CD14-positive monocyte (primary cell): ENCODE measurements around the gene TSC22D1. TPM values are rescaled to one million over a fixed set of nuclear protein-coding genes. Genes with fewer than 3 reads are reported as not detected.

Experiments
- DNase-seq, 3 donors: peaks; one replicate each; pipeline ENCODE4 v3.0.0-alpha.2; 2011 to 2022
- H2AFZ ChIP-seq: 2 replicates; pipeline ENCODE4 v1.6.0; 2012; ENCODE audit warnings: mild to moderate bottlenecking, low read depth, low read length, inconsistent platforms; ENCODE audit not compliant: insufficient read depth, poor library complexity, severe bottlenecking
- H3K27ac ChIP-seq, 2 donors: 1 replicate in 1 of 2; 2 replicates in 1 of 2; pipeline ENCODE4 v1.5.1; 2012 to 2013; ENCODE audit warnings: low read length in 2 of 2, control low read depth in 1 of 2, inconsistent platforms in 1 of 2, low read depth in 1 of 2, mild to moderate bottlenecking in 1 of 2
- H3K27me3 ChIP-seq, 2 donors: one replicate each; pipeline versions ENCODE4 v1.6.0 to v1.6.1; 2011 to 2013; ENCODE audit warnings: low read length in 2 of 2; ENCODE audit not compliant: control insufficient read depth in 2 of 2, insufficient read depth in 2 of 2
- H3K36me3 ChIP-seq, 2 donors: replicated peaks in 1 of 2; 1 replicate in 1 of 2; 2 replicates in 1 of 2; pipeline versions ENCODE4 v1.5.1 to v1.6.1; 2012 to 2013; ENCODE audit warnings: low read length in 2 of 2, control low read depth in 1 of 2, inconsistent platforms in 1 of 2, mild to moderate bottlenecking in 1 of 2; ENCODE audit not compliant: insufficient read depth in 2 of 2, control insufficient read depth in 1 of 2
- H3K4me1 ChIP-seq, 2 donors: 1 replicate in 1 of 2; 2 replicates in 1 of 2; pipeline versions ENCODE4 v1.5.1 to v1.6.1; 2012 to 2013; ENCODE audit warnings: low read length in 2 of 2, control low read depth in 1 of 2, inconsistent platforms in 1 of 2, mild to moderate bottlenecking in 1 of 2, moderate library complexity in 1 of 2; ENCODE audit not compliant: insufficient read depth in 2 of 2, control insufficient read depth in 1 of 2
- H3K4me2 ChIP-seq: replicated peaks from 2 replicates; pipeline ENCODE3; 2012; ENCODE audit warnings: low read length, moderate library complexity, mild to moderate bottlenecking; ENCODE audit not compliant: poor library complexity, severe bottlenecking; ENCODE audit errors: extremely low read depth
- H3K4me3 ChIP-seq, 3 experiments: fragments of 200-600 bp in 1 of 3; sonication (generic) in 1 of 3; replicated peaks in 1 of 3; 1 replicate in 2 of 3; 2 replicates in 1 of 3; pipeline ENCODE4 v1.5.1; 2011 to 2013; ENCODE audit warnings: low read length in 3 of 3, mild to moderate bottlenecking in 3 of 3, control low read depth in 2 of 3, low read depth in 2 of 3, inconsistent platforms in 1 of 3, moderate library complexity in 1 of 3
- H3K79me2 ChIP-seq: 2 replicates; pipeline ENCODE4 v1.6.0; 2012; ENCODE audit warnings: mild to moderate bottlenecking, control low read depth, inconsistent platforms, low read length, moderate library complexity; ENCODE audit not compliant: insufficient read depth
- H3K9ac ChIP-seq: 2 replicates; pipeline ENCODE4 v1.6.0; 2017; ENCODE audit warnings: low read length, mild to moderate bottlenecking; ENCODE audit not compliant: insufficient read depth, poor library complexity, severe bottlenecking
- H3K9me3 ChIP-seq, 2 donors: replicated peaks in 1 of 2; 1 replicate in 1 of 2; 2 replicates in 1 of 2; pipeline versions ENCODE4 v1.5.1 to v1.6.1; 2012 to 2013; ENCODE audit warnings: low read length in 2 of 2, control low read depth in 1 of 2; ENCODE audit not compliant: control insufficient read depth in 1 of 2, insufficient read depth in 1 of 2
- H4K20me1 ChIP-seq: 2 replicates; pipeline ENCODE4 v1.6.0; 2012; ENCODE audit warnings: mild to moderate bottlenecking, low read length, control low read depth, moderate library complexity; ENCODE audit not compliant: insufficient read depth
- H3K27ac Mint-ChIP-seq, 7 donors: one replicate each; pipeline ENCODE4 v1.8.0; 2020; ENCODE audit warnings: mild to moderate bottlenecking in 7 of 7, mixed read lengths in 7 of 7, moderate library complexity in 6 of 7, inconsistent platforms in 2 of 7
- H3K27me3 Mint-ChIP-seq, 3 donors: one replicate each; pipeline ENCODE4 v1.8.0; 2021 to 2022; ENCODE audit warnings: low read depth in 3 of 3, mild to moderate bottlenecking in 3 of 3, mixed read lengths in 3 of 3, moderate library complexity in 3 of 3, inconsistent platforms in 1 of 3
- H3K36me3 Mint-ChIP-seq, 2 donors: one replicate each; pipeline ENCODE4 v1.8.0; 2020; ENCODE audit warnings: mixed read lengths in 2 of 2, inconsistent platforms in 1 of 2, mild to moderate bottlenecking in 1 of 2
- H3K4me1 Mint-ChIP-seq: one replicate; pipeline ENCODE4 v1.8.0; 2020; ENCODE audit warnings: mild to moderate bottlenecking, mixed read lengths
- H3K4me3 Mint-ChIP-seq, 2 donors: one replicate each; pipeline ENCODE4 v1.8.0; 2020; ENCODE audit warnings: mild to moderate bottlenecking in 2 of 2, mixed read lengths in 2 of 2, moderate library complexity in 1 of 2
- H3K9me3 Mint-ChIP-seq, 7 donors: one replicate each; pipeline ENCODE4 v1.8.0; 2020 to 2022; ENCODE audit warnings: mixed read lengths in 7 of 7, mild to moderate bottlenecking in 6 of 7, moderate library complexity in 6 of 7, inconsistent platforms in 2 of 7
- WGBS: methylation state at CpG from one replicate; pipeline ENCODE4 v1.1.5; 2013; ENCODE audit warnings: missing lambda C conversion rate; ENCODE audit not compliant: insufficient coverage; 5-methylcytosine and 5-hydroxymethylcytosine counted together
- intact Hi-C, 2 donors: fragments of 100-400 bp; cut with micrococcal nuclease; formaldehyde crosslinking; loops; one replicate each; pipeline versions ENCODE4 v1.15.0 to v1.15.1; 2023
- polyA plus RNA-seq, 3 donors: library from polyadenylated mRNA; depleted of rRNA in 1 of 3; unstranded in 2 of 3; stranded (reverse) in 1 of 3; fragments of 300-500 nt in 2 of 3; fragments of >200 nt in 1 of 3; fragmentation: Illumina TruSeq in 2 of 3; gene quantifications; 1 replicate in 2 of 3; 2 replicates in 1 of 3; pipeline ENCODE4 v1.2.3, GENCODE V29; 2012 to 2021
- TF ChIP-seq, protein P1 (sequence below): fragments of 200-600 bp; IDR thresholded peaks from one replicate; pipeline ENCODE4 v1.8.0; 2022; ENCODE audit warnings: antibody characterized with exemption, mild to moderate bottlenecking

The TSC22D1 gene
- polyA plus RNA-seq, 3 donors, result 1.9 to 10.4 (median 3.1) TPM

DNA sequence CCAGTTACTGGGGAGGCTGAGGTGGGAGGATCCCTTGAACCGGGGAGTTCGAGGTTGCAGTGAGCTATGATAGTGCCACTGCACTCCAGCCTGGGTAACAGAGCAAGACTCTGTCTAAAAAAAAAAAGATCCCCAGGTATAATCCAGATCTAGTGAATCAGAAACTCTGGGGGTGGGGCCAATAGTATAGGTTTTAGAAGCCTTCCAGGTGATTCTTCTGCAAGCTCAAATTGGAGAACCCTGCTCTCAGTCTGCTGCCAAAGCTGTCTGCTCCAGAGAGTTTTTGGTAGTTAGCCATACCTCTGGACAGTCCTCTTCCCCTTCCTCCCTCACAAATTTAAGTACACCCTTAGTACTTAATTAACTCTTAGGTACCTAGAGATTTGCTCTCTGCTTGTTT lies 174.6 kb downstream of the TSC22D1 start:
- Mint-ChIP-seq H3K36me3 (no peaks in the 10 kb centered on the region), H3K9me3 (no peaks in the 10 kb centered on the region), H3K27me3 (peaks cover 8 to 16% (median 12%) of the 10 kb centered on the region in 3 donors), H3K27ac (no peak overlapping the region), H3K4me3 (no peak overlapping the region), H3K4me1 (peaks cover 4% of the 10 kb centered on the region)
- intact Hi-C loops, result no loop called here
- TF ChIP-seq, protein P1, sequence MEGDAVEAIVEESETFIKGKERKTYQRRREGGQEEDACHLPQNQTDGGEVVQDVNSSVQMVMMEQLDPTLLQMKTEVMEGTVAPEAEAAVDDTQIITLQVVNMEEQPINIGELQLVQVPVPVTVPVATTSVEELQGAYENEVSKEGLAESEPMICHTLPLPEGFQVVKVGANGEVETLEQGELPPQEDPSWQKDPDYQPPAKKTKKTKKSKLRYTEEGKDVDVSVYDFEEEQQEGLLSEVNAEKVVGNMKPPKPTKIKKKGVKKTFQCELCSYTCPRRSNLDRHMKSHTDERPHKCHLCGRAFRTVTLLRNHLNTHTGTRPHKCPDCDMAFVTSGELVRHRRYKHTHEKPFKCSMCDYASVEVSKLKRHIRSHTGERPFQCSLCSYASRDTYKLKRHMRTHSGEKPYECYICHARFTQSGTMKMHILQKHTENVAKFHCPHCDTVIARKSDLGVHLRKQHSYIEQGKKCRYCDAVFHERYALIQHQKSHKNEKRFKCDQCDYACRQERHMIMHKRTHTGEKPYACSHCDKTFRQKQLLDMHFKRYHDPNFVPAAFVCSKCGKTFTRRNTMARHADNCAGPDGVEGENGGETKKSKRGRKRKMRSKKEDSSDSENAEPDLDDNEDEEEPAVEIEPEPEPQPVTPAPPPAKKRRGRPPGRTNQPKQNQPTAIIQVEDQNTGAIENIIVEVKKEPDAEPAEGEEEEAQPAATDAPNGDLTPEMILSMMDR, result no peak
- Histone ChIP-seq H3K9me3 (no peaks in the 10 kb centered on the region), H3K79me2 (no peaks in the 10 kb centered on the region), H2AFZ (no peak overlapping the region), H3K27ac (no peak overlapping the region), H3K36me3 (no peaks in the 10 kb centered on the region), H3K4me1 (no peaks in the 10 kb centered on the region), H3K4me3 (no peak overlapping the region), H4K20me1 (no peaks in the 10 kb centered on the region), H3K4me2 (no peak overlapping the region), H3K27me3 (no peaks in the 10 kb centered on the region), H3K9ac (no peak overlapping the region)
- 93% methylated on average over 2 of the region's 2 CpGs for WGBS
- no peak for DNase-seq

DNA sequence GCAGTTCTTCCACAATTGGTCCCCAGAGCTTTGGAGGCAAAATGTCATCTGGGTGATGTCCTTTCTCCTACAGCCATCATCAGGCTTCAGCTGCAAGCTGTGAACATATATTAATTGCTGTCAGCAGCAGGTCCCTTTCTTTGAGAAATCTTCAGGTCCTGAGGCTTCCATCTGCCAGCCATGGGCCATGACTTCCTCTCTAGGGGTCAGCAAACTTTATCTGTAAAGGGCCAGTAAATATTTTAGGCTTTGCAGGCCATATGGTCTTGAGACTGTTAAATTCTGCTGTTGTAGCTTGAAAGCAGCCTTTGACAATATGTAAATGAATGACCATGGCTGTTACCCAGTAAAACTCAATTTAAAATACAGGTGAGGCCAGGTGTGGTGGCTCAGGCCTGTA lies 175.4 kb downstream of the TSC22D1 start:
- no peak overlapping the region for H3K9ac ChIP-seq
- TF ChIP-seq, protein P1, result no peak
- peaks cover 5 to 11% (median 8%) of the 10 kb centered on the region in 3 donors for H3K27me3 Mint-ChIP-seq
- H3K79me2 ChIP-seq, result no peaks in the 10 kb centered on the region
- H3K9me3 ChIP-seq, result no peaks in the 10 kb centered on the region
- no peaks in the 10 kb centered on the region for H3K4me1 ChIP-seq
- intact Hi-C loops, result no loop called here
- H3K27ac Mint-ChIP-seq, result no peak overlapping the region
- no peaks in the 10 kb centered on the region for H3K9me3 Mint-ChIP-seq
- H3K36me3 Mint-ChIP-seq, result no peaks in the 10 kb centered on the region
- H3K4me1 Mint-ChIP-seq, result peaks cover 2% of the 10 kb centered on the region
- H3K27me3 ChIP-seq, result no peaks in the 10 kb centered on the region
- H3K36me3 ChIP-seq, result no peaks in the 10 kb centered on the region
- no peaks in the 10 kb centered on the region for H4K20me1 ChIP-seq
- H3K4me2 ChIP-seq, result no peak overlapping the region
- no peak overlapping the region for H3K4me3 Mint-ChIP-seq
- H3K27ac ChIP-seq, result no peak overlapping the region
- H3K4me3 ChIP-seq, result no peak overlapping the region
- no peak for DNase-seq
- H2AFZ ChIP-seq, result no peak overlapping the region
